Activated T-cell treated with anti-CD3 and anti-CD28 coated beads, Interleukin-2, amount 50 U/mL, for 72 hours (primary cell): ENCODE results near the gene HOXD12. TPM values are rescaled to one million over a fixed set of nuclear protein-coding genes. Genes with fewer than 3 reads are reported as not detected.

Experiments
- ATAC-seq, 2 donors: fragments of 150-1000 bp; cut with Tn5 transposase; replicated peaks in 1 of 2; 2 replicates each; pipeline ENCODE4 v1.10.0; 2021; ENCODE audit warnings: moderate library complexity in 2 of 2, mild to moderate bottlenecking in 1 of 2
- DNase-seq, 2 donors: peaks; one replicate each; pipeline ENCODE4 v3.0.0; 2021 to 2022; ENCODE audit warnings: mixed read lengths in 1 of 2
- H3K27ac Mint-ChIP-seq: one replicate; pipeline ENCODE4 v1.8.0; 2022; ENCODE audit warnings: mild to moderate bottlenecking, moderate library complexity, mixed read lengths
- H3K27me3 Mint-ChIP-seq: one replicate; pipeline ENCODE4 v1.8.0; 2022; ENCODE audit warnings: low read depth, mixed read lengths
- H3K36me3 Mint-ChIP-seq, 2 donors: one replicate each; pipeline ENCODE4 v1.8.0; 2022; ENCODE audit warnings: mixed read lengths in 2 of 2, mild to moderate bottlenecking in 1 of 2; ENCODE audit not compliant: insufficient read depth in 2 of 2
- H3K4me1 Mint-ChIP-seq: one replicate; pipeline ENCODE4 v1.8.0; 2022; ENCODE audit warnings: low read depth, mixed read lengths
- H3K4me3 Mint-ChIP-seq, 2 donors: one replicate each; pipeline ENCODE4 v1.8.0; 2022; ENCODE audit warnings: mild to moderate bottlenecking in 2 of 2, mixed read lengths in 2 of 2, moderate library complexity in 2 of 2
- H3K9me3 Mint-ChIP-seq, 2 donors: one replicate each; pipeline ENCODE4 v1.8.0; 2022; ENCODE audit warnings: mixed read lengths in 2 of 2
- total RNA-seq, 2 donors: library from RNA; stranded (reverse); gene quantifications; one replicate each; pipeline ENCODE4 v1.2.3, GENCODE V29; 2022

The HOXD12 gene
- total RNA-seq, 2 donors from 2014 or later, result not detected

DNA sequence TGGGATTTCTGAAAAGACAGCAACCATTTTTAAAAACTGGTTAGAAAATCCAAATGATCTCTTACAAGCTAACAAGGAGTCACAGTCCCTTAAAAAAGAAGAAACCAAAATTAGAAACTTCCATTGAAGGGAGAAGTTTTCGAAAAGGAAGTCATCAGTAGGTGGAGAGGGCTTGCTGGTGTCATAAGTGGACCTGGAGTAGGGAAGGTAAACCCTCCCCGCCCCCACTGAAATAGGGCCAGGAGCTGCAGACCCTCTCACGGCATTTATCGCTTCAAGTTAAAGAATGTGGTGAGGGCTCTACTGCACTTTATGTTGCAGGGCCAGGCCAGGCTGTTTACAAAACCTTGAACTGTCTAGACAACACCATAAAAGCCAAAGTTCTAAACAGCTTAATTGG, 10.4 kb downstream of the HOXD12 start:
- peak overlapping the region; percentile 67 for H3K27ac Mint-ChIP-seq
- ATAC-seq (no peak), DNase-seq (no peak)
- peaks cover 78% of the 10 kb centered on the region for H3K27me3 Mint-ChIP-seq
- H3K9me3 Mint-ChIP-seq, result no peaks in the 10 kb centered on the region
- peaks cover 2 to 3% of the 10 kb centered on the region in 2 donors for H3K36me3 Mint-ChIP-seq
- peaks cover 33% of the 10 kb centered on the region for H3K4me1 Mint-ChIP-seq
- H3K4me3 Mint-ChIP-seq, result no peak overlapping the region

DNA sequence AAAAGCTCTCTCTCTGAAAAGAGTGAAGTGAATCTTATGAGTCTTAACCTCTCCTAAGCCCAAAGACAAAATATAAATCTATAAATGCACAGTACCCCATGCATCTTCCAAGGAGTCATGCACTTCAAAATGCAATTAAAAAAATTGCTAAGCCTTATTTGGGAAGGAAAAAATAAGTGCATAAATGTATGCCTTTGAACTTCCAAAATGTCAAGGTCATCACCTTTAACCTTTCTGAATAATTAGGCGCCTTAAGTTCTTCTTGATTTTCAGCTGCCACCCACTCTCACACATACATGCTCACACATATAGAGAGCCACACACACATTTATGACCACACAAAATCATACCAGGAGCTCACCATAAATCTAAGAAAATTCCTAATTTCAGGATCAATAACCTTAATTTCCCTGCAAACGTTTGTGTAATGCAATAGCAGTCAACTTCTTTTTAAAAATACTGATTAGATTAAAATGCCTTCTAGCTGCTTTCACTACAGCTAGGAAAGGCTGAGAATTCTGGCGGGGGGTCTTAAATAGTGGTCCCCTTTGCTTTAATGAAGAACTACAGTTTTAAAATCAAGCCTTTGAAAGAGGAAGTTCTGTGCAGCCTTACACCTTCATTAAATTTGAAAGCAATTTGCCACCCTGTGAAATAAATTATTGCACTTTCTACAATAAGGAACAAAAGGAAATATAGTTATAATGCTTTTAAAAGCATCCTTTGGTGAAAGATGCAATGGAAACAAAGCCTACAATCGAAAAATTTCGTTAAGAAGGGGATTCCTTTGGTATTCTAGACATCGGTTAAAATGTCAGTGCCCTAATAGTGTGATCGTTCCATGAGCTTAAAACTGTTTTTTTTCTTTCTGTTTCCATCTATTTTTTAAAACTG, 11.1 kb downstream of the HOXD12 start:
- no peak for DNase-seq
- no peak for ATAC-seq
- H3K36me3 Mint-ChIP-seq, result peaks cover 2 to 3% of the 10 kb centered on the region in 2 donors
- peak overlapping the region; percentile 57 for H3K27ac Mint-ChIP-seq
- no peaks in the 10 kb centered on the region for H3K9me3 Mint-ChIP-seq
- H3K27me3 Mint-ChIP-seq, result peaks cover 78% of the 10 kb centered on the region
- H3K4me1 Mint-ChIP-seq, result peaks cover 26% of the 10 kb centered on the region
- no peak overlapping the region for H3K4me3 Mint-ChIP-seq

- DNase-seq (peak; percentile 45 to 53), ATAC-seq (peak in 1 of 2 donors; percentile 33)
- peaks cover under 1 to 2% of the 10 kb centered on the region in 2 donors for H3K36me3 Mint-ChIP-seq
- no peaks in the 10 kb centered on the region for H3K9me3 Mint-ChIP-seq
- H3K27ac Mint-ChIP-seq, result peak overlapping the region; percentile 57
- H3K4me3 Mint-ChIP-seq, result no peak overlapping the region
- peaks cover 78% of the 10 kb centered on the region for H3K27me3 Mint-ChIP-seq
- peaks cover 20% of the 10 kb centered on the region for H3K4me1 Mint-ChIP-seq
Observed at GRCh38 chr2:176111309-176111663, 11.7 kb downstream of the HOXD12 start.

- H3K27me3 Mint-ChIP-seq, result peaks cover 81% of the 10 kb centered on the region
- H3K27ac Mint-ChIP-seq, result no peak overlapping the region
- H3K36me3 Mint-ChIP-seq, result peaks cover 0 to 2% of the 10 kb centered on the region in 2 donors
- no peak overlapping the region for H3K4me3 Mint-ChIP-seq
- DNase-seq (no peak), ATAC-seq (no peak)
- peaks cover 17% of the 10 kb centered on the region for H3K4me1 Mint-ChIP-seq
- no peaks in the 10 kb centered on the region for H3K9me3 Mint-ChIP-seq
Observed at GRCh38 chr2:176111846-176112374, 12.3 kb downstream of the HOXD12 start.

GRCh38 chr2:176112375-176113302, 13.0 kb downstream of the HOXD12 start:
- DNase-seq, result no peak
- Mint-ChIP-seq H3K4me1 (peaks cover 17% of the 10 kb centered on the region), H3K27me3 (peaks cover 88% of the 10 kb centered on the region), H3K4me3 (no peak overlapping the region), H3K27ac (peak overlapping the region; percentile 57), H3K9me3 (no peaks in the 10 kb centered on the region), H3K36me3 (peaks cover 0 to 2% of the 10 kb centered on the region in 2 donors)
- ATAC-seq, result no peak

GRCh38 chr2:176114120-176114929, 14.7 kb downstream of the HOXD12 start:
- peaks cover 2 to 6% of the 10 kb centered on the region in 2 donors for H3K36me3 Mint-ChIP-seq
- ATAC-seq (no peak), DNase-seq (no peak)
- H3K27me3 Mint-ChIP-seq, result peaks cover 96% of the 10 kb centered on the region
- peaks cover 0 to 2% of the 10 kb centered on the region in 2 donors for H3K9me3 Mint-ChIP-seq
- H3K27ac Mint-ChIP-seq, result no peak overlapping the region
- peaks cover 20% of the 10 kb centered on the region for H3K4me1 Mint-ChIP-seq
- H3K4me3 Mint-ChIP-seq, result no peak overlapping the region

GRCh38 chr2:176114930-176115625, 15.5 kb downstream of the HOXD12 start:
- DNase-seq (no peak), ATAC-seq (no peak)
- Mint-ChIP-seq H3K36me3 (peaks cover 2 to 4% of the 10 kb centered on the region in 2 donors), H3K27me3 (peaks cover 96% of the 10 kb centered on the region), H3K27ac (no peak overlapping the region), H3K4me3 (no peak overlapping the region), H3K4me1 (peaks cover 14% of the 10 kb centered on the region), H3K9me3 (peaks cover 0 to 2% of the 10 kb centered on the region in 2 donors)

DNA sequence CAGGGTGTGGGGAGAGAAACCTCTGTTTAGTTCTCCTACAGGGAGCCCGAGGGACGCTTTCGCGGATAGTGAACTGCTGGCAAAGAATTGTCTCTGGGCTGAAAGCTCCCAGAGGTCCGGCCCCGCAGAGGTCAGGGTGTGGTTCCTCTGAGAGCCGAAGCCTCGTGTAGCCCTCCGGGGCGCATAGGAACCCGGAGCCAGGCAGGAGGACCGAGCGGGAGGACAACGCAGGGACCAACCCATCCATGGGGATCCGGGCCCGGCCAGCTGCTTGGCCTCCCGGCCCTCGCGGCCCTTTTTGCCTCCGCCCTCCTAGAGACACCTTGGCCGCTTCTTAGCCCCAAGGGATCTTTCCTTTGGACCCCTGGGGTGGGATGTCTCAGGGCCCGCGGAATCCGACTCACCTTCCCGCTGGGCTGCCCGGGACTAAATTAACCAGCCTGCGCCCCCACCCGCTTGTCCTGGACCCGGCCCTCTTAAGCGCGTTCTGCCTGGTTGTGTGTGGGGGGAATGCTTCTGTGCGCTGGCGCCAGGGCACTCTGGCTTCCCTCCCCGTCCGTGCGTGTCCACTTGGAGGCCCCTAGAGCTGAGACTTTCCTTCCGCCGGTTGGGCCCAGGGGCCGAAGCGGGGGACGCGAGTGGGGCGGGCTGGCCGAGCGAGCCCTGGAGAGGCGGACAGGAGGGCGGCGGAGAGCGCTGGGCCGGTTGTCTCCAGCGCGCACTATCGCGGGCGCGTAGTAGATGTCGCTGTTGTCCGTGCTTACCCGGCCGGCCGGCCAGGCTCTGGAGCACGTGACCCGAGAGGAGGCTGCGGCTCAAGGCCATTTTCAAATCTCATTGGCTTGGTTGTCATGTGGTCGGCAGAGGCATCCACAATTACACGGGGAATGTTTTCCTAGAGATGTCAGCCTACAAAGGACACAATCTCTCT, 16.6 kb downstream of the HOXD12 start, which contains the start of gene HOXD10:
TSS of gene HOXD10 (plus strand) at position 896 of the 931 bp plus-strand sequence. CDS start 56 bp downstream, outside the sequence.
- Mint-ChIP-seq H3K27me3 (peaks cover 97% of the 10 kb centered on the region), H3K27ac (no peak within 1 kb of the TSS), H3K9me3 (peaks cover 0 to 2% of the 10 kb centered on the region in 2 donors), H3K36me3 (peaks cover 2 to 4% of the 10 kb centered on the region in 2 donors), H3K4me3 (no peak within 1 kb of the TSS), H3K4me1 (peaks cover 13% of the 10 kb centered on the region)
- DNase-seq, result no peak
- no peak for ATAC-seq

- H3K36me3 Mint-ChIP-seq, result peaks cover 2 to 4% of the 10 kb centered on the region in 2 donors
- peaks cover 11% of the 10 kb centered on the region for H3K4me1 Mint-ChIP-seq
- no peak overlapping the region for H3K27ac Mint-ChIP-seq
- ATAC-seq, result no peak
- H3K4me3 Mint-ChIP-seq, result no peak overlapping the region
- peaks cover 91% of the 10 kb centered on the region for H3K27me3 Mint-ChIP-seq
- DNase-seq, result no peak
- H3K9me3 Mint-ChIP-seq, result peaks cover 0 to 2% of the 10 kb centered on the region in 2 donors
Observed at GRCh38 chr2:176117162-176117822, 17.7 kb downstream of the HOXD12 start.

DNA sequence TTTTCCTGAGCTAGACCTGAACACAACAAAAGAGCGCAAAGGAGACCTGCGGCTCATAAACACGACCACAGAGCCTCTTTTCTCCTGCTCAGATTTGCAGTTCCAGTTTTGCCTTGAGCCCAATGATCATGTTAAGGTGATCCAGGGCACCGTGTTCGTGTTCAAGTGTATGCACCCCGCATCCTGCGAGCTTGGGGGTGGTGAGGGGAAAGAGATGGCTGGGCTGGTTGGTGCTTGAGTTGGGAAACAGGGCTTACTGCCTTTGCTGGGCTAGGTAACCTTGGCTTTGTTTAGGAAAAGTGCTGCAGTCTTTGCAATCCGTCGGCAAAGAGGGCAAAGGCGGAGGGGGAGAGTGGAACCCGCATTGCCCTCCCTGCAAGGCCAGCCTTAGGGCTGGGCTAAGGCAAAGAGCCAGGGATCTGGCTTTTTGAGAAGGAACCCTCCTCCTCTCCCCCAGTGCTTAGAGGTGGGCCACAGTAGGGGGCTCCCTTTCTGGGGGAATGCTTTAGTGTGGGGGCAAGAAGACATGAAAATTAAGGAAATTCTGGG, 18.3 kb downstream of the HOXD12 start:
- H3K27me3 Mint-ChIP-seq, result peaks cover 85% of the 10 kb centered on the region
- H3K9me3 Mint-ChIP-seq, result peaks cover 0 to 2% of the 10 kb centered on the region in 2 donors
- peaks cover 11% of the 10 kb centered on the region for H3K4me1 Mint-ChIP-seq
- H3K27ac Mint-ChIP-seq, result no peak overlapping the region
- ATAC-seq, result no peak
- DNase-seq, result no peak
- H3K36me3 Mint-ChIP-seq, result peaks cover 2 to 4% of the 10 kb centered on the region in 2 donors
- H3K4me3 Mint-ChIP-seq, result no peak overlapping the region
